CD4-positive, alpha-beta T cell treated with Interleukin-6 at 100 ng/mL for 8 hours (primary cell): ENCODE data around the gene GALNT1.

Experiments used
- DNase-seq: peaks from one replicate; pipeline ENCODE4 v3.0.0-alpha.2; 2020; ENCODE audit warnings: mixed read lengths, low spot score

GALNT1 gene

DNA sequence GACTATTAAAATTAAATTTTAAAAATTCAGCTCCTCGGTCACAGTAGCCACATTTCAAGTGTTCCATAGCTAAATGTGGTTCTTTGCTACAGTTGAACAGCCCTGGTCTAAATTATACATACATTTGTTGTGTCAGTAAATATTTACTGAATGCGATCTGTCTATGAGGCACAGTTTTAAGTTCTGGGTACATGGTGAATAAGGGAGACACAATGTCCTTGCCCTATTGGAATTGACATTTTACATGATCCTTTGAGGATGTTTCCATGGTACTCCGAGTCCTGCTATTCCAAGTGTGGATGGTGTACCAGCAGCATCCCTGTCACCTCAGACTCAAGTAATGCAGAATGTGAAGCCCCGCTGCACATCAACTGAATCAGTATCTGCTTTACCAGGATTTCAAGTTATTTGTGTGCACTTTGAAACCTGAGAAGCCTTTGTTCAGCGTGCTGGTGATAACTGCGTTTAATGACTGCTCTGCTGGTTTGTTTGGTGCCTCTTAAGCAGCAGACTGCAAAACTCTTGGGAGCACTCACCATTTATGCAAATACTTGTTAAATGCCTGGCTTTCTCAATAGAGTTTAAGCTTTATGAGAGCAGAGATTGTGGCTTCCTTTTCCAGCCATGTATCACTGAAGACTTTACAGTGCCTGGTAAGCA is 1.5 kb downstream of the GALNT1 start:
- no peak for DNase-seq

DNA sequence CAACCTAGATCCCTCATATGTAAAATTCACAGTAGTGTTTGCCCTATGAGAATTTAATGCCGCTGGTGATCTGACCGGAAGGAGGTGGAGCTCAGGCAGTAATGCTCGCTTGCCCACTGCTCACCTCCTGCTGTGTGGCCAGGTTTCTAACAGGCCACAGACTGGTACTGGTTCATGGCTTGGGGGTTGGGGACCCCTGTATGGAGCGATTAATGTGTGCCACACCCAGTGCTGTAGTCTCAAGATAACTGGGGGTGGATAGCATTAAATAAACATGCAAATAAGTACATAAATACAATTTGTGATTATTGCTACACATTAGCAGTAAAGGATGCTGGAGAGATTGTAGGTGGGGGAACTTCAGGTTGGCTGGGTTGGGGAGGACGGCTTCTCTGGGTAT is 3.2 kb downstream of the GALNT1 start:
- no peak for DNase-seq

DNA sequence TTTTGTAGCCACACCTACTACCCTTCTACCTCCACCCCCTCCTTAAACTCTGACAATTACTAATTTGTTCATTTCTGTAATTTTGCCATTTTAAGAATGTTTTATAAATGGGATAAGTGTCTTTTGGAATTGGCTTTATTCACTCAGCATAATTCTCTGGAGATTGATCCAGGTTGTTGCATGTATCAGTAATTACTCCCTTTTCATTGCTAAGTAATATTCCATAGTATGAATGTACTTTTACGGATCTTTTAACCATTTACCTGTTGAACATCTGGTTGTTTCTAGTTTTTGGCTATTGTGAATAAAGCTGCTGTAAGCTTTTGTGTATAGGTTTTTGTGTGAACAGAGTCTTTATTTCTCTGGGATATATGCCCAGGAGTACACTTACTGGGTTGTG is 4.1 kb downstream of the GALNT1 start:
- DNase-seq: no peak

DNA sequence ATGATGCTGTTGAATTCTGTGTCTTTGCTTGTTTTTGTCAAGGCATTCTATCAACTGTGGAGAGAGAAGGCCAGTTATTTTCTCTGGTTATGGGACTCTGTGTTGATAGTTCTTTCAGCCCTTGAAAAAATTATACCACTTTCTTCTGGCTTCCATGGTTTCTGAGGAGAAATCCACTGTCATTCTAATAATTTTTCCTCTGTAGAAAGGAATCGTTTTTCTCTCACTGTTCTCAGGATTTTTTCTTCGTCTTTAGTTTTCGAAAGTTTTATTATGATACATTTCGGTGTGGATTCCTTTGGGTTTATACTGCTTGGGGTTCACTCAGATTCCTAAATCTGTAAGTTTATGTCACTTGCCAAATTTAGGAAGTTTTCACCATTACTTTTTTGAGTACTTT is 6.6 kb downstream of the GALNT1 start:
- DNase-seq: no peak

DNA sequence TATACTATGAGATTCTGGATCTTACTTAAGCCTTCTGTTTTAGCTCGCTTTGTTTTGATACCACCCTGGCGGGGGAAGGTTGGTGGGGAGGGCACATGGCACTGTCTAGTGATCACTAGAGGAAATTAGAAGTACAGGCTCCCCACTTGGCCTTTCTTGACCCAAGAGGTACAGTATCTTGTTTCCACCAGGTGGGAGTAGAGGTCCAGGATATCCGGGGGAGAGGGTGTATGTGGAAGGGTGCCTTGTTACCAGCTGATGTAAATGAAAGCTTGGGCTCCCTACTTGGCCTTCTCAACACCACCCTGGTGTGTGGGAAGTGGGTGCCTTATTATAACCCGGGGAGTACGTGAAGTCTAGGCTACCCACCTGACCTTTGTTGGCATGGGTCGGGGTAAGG is 7.5 kb downstream of the GALNT1 start:
- DNase-seq: peak; percentile 43

GRCh38 chr18:35589546-35589945 is 8.0 kb downstream of the GALNT1 start:
- no peak for DNase-seq

DNA sequence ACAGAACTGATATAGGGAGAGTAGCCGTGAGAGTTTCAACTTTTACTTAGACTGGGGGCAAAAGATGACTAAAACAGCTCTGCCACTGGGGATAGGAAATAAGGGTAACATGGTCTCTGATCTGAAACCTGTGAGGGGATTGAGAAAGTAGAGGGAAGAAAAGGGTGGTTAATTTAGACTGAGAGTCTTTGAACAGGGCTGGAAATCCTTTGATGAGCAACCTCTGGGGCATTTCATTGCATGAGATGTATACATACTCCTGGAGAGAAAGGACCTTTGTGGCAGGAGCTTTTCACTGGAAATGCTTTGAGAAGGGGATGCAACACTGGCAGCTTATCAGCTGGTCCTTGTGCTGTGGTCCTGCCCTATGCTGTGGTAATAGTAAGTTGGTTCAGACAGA is 9.4 kb downstream of the GALNT1 start:
- no peak for DNase-seq

DNA sequence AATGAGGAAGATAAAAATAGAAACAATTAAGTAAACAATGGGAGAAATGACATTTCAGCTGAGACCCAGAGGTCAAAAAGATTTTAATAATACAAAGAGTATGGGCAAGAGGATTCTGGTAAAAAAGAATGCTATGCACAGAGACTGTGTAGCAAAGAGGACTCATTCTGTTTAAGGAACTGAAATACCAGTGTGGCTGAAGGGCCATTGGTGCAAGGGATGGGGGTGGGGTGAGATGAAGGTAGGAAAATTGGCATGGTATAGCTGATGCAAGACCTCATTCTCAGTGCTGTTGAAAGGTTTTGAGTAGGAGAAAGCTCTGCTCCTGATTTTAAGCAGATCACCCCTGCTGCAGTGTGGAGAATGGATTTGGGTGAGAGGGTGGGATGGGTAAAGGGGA is 10.8 kb downstream of the GALNT1 start:
- DNase-seq: no peak

- DNase-seq: no peak
Measured at GRCh38 chr18:35593859-35594258, 12.3 kb downstream of the GALNT1 start.

- DNase-seq: no peak
Measured at GRCh38 chr18:35597758-35598157, 16.2 kb downstream of the GALNT1 start.

GRCh38 chr18:35602193-35602820 is 20.8 kb downstream of the GALNT1 start:
- DNase-seq: no peak

DNA sequence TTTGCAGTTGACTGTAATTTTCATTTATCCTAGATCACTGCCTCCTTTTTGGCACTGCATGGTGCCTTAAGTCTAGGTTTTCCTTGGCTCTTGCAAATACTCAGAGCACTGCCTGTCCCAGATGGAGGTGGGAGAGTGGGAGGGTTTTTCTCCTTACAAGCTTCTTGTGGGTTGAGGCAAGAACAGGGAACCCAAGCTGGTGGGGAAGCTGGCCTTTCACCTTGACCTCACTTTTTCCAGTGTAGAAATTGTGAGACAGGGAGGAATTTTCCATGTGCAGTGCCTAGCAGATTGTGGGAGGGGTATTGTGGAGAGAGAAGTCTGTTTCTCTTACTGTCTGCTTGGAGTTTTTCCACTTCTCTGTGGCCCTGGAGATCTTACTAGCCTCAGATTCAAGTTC is 21.5 kb downstream of the GALNT1 start:
- no peak for DNase-seq

GRCh38 chr18:35603528-35603927 is 22.0 kb downstream of the GALNT1 start:
- no peak for DNase-seq

DNA sequence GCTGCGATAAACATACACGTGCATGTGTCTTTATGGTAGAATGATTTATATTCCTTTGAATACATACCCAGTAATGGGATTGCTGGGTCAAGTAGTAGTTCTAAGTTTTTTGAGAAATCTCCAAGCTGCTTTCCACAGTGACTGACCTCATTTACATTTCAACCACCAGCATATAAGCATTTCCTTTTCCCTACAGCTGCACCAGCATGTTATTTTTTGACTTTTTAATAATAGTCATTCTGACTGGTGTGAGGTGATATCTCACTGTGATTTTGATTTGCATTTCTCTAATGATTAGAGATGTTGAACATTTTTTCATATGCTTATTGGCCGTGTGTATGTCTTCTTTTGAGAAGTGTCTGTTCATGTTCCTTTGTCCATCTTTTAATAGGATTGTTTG is 22.8 kb downstream of the GALNT1 start:
- no peak for DNase-seq

GRCh38 chr18:35605686-35606417 is 24.3 kb downstream of the GALNT1 start:
- peak; percentile 16 for DNase-seq

GRCh38 chr18:35609236-35609635 is 27.7 kb downstream of the GALNT1 start:
- no peak for DNase-seq

- DNase-seq: no peak
Measured at GRCh38 chr18:35610089-35610488, 28.5 kb downstream of the GALNT1 start.

DNA sequence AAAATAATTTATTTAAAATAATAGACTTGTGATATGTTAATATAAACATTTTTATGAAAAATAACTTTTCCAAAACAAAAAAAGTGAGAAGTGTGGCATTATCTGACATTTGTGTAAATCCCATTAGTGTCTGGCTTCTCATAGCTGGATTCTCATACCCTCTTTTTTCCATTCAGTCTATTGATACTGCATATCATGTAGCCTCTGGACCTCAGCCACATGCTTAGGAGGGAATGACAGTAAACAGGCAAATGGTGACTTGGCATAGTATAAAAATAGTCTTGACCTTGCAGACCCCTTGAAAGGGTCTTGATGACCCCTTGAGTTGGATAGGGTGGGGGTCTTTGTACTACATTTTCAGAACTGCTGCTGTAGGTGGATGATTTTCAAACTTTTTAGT is 29.2 kb downstream of the GALNT1 start:
- no peak for DNase-seq

DNA sequence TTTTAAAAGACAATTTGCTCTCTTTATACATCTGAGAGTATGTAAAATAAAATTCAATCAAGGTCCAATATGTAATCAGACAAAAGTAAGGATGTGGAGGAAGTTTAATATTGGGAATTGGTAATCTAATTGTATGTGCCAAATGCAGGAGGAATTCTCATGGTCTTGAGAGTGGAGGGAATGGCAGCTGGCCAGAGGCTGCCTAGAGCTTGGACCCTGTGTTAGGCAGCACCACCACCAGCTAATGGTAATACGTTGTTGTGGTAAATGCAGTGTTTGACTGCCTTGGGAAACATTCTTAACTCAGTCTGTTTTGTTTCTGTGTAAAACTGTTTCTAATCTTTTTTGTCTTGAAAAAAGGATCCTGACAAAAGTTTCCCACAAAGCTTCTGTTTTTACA is 30.0 kb downstream of the GALNT1 start:
- no peak for DNase-seq

GRCh38 chr18:35616074-35616473 is 34.5 kb downstream of the GALNT1 start:
- DNase-seq: no peak

GRCh38 chr18:35616664-35617423 is 35.3 kb downstream of the GALNT1 start:
- DNase-seq: peak; percentile 71

DNA sequence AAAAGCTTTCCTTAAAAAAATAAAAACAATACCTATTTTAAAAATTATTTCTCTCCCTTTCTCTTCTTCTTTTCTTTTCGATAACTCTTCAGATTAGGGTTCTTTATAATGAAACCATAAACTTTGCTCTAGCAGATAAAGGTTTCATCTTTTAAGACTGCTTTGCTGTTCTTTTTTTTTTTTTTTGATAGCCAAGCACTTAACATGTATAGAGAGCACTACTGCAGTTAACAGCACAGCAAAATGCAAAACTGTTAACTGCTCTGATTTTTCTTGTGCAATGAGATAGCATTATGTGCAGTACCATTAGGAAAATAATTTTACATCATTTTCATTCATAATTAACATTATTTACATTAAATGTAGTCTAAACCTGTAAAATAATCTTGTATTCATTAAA is 36.3 kb downstream of the GALNT1 start:
- DNase-seq: no peak

DNA sequence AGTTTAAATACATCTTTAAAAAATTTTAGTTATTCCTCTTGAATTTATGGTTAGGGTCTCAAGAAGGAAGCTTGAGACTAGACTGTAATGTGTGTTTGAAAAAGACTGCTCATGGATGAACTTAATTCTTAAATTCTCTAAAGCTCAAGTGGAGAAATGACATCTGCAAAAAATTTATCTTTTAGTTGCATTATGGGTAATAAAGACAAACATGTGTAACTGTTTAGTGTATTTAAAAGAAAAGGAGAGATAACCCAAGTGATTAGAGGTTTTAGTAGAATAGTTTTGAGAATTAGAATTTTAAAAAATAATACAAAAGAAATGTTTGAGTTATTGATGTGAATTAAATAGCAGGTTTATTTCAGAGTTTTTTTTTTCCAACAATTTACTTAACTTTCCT is 36.7 kb downstream of the GALNT1 start:
- no peak for DNase-seq
